NB4 (cell line): ENCODE measurements around the gene ZCCHC14.

ENCODE experiments used
- DNase-seq: peaks from one replicate; pipeline ENCODE4 v3.0.0; 2010; ENCODE audit warnings: low read depth
- H3K4me3 ChIP-seq: one replicate; pipeline ENCODE4 v1.5.1; 2011; ENCODE audit warnings: mild to moderate bottlenecking, low read depth, low read length, moderate library complexity
- MYC ChIP-seq: IDR thresholded peaks from 2 replicates; pipeline ENCODE4 v1.6.1; 2011; ENCODE audit warnings: low read depth, low read length
- POLR2A ChIP-seq: IDR thresholded peaks from 2 replicates; pipeline ENCODE4 v1.6.1; 2011; ENCODE audit warnings: mild to moderate bottlenecking; ENCODE audit not compliant: insufficient read length; ENCODE audit errors: extremely low read depth
- TF ChIP-seq, protein P1 (sequence below): IDR thresholded peaks from 2 replicates; pipeline ENCODE4 v1.6.1; 2011; ENCODE audit warnings: low read depth, low read length
- TF ChIP-seq, protein P2 (sequence below): IDR thresholded peaks from one replicate; pipeline ENCODE4 v1.5.1; 2012; ENCODE audit warnings: low read depth, low read length

The ZCCHC14 gene

DNA sequence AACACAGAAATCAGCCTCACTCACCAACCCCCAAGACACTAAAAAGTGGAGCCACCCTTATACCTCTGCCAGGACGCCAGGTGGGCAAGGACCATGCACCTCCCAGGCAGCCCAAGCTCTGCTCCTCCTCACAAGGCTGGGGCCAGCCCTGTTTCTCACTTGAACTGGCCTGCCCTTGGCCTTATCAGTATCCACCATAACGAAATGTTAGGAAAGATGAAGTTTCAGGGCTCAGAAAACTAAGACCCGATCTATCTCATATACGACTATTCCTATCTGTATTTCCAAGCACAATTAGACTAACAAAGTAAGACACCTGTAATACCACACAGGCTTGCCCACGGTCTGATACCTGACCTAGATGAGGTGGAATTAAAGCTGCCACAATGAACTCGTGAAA is 116.2 kb downstream of the ZCCHC14 start:
- H3K4me3 ChIP-seq: no peak overlapping the region
- no peak for DNase-seq
- TF ChIP-seq, protein P1, sequence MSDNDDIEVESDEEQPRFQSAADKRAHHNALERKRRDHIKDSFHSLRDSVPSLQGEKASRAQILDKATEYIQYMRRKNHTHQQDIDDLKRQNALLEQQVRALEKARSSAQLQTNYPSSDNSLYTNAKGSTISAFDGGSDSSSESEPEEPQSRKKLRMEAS: no peak
- TF ChIP-seq MYC (no peak), POLR2A (no peak)
- TF ChIP-seq, protein P2, sequence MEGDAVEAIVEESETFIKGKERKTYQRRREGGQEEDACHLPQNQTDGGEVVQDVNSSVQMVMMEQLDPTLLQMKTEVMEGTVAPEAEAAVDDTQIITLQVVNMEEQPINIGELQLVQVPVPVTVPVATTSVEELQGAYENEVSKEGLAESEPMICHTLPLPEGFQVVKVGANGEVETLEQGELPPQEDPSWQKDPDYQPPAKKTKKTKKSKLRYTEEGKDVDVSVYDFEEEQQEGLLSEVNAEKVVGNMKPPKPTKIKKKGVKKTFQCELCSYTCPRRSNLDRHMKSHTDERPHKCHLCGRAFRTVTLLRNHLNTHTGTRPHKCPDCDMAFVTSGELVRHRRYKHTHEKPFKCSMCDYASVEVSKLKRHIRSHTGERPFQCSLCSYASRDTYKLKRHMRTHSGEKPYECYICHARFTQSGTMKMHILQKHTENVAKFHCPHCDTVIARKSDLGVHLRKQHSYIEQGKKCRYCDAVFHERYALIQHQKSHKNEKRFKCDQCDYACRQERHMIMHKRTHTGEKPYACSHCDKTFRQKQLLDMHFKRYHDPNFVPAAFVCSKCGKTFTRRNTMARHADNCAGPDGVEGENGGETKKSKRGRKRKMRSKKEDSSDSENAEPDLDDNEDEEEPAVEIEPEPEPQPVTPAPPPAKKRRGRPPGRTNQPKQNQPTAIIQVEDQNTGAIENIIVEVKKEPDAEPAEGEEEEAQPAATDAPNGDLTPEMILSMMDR: no peak

DNA sequence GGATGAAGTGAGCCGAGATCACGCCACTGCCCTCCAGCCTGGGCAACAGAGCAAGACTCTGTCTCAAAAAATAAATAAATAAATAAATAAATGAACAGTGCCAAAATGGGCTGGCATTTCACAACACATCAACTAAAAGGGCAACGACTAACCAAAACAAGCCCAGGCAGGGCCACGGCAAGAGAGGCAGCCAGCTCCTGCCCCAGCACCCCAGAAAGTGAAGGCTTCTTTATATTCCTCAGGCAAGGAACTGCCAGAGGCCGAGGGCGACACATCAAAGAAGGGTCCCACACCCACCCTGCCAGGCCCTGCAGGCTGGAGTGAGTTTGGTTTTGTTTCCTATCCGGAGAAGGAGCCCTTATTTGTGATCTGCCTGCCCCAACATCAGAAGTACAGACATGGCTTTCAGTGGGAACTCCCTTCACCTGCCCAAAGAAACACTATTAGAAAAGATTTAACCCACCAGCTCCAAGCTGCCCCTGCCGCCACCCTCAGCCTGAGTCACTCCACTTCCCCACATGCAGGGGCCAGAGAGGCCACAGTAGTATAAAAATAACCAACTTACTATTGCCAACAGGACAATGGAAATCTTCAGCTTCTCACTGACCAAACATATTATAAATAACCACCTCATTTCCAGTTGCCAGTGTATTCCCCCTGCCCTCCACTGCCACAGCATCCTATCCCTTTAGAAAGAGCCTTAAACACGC is 117.2 kb downstream of the ZCCHC14 start:
- no peak overlapping the region for H3K4me3 ChIP-seq
- TF ChIP-seq MYC (no peak), POLR2A (no peak)
- TF ChIP-seq, protein P2: no peak
- TF ChIP-seq, protein P1: no peak
- peak; percentile 36 for DNase-seq

DNA sequence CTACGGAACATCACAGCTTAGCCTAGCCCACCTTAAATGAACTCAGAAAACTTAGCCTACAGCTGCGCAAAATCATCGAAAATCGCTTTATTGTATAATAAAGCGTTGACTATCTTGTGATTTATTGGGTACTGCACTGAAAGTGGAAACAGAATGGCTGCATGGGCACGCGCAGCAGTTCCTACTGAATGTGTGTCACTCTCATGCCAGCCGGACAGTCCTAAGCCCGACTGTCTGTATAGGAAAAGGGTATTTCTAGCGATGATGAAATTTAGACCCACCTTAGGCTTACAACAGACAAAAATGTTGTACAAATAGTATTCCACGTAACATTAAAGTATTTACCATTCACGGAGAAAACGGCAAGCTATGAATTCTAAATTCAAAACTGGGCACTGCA is 118.5 kb downstream of the ZCCHC14 start:
- H3K4me3 ChIP-seq: no peak overlapping the region
- TF ChIP-seq MYC: no peak
- TF ChIP-seq, protein P1: no peak
- TF ChIP-seq POLR2A: no peak
- TF ChIP-seq, protein P2: no peak
- no peak for DNase-seq

DNA sequence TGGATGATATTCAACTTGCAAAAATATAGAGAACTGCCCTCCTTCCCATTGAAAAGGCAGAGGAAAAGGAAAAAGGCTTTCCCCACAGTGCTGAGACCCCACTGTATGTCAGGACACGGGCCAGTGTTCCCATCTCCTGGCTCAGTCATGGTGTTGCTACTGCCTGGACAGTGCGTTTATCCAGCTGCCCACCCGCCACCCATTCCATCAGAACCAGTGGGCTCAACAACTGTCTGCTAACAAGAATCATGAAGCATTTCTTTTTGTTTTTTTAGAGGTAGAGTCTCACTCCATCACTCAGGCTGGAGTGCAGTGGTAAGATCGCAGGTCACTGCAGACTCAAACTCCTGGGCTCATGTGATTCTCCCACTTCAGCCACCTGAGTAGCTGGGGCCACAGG is 120.5 kb downstream of the ZCCHC14 start:
- TF ChIP-seq MYC (no peak), POLR2A (no peak)
- TF ChIP-seq, protein P2: no peak
- TF ChIP-seq, protein P1: no peak
- no peak overlapping the region for H3K4me3 ChIP-seq
- DNase-seq: no peak

DNA sequence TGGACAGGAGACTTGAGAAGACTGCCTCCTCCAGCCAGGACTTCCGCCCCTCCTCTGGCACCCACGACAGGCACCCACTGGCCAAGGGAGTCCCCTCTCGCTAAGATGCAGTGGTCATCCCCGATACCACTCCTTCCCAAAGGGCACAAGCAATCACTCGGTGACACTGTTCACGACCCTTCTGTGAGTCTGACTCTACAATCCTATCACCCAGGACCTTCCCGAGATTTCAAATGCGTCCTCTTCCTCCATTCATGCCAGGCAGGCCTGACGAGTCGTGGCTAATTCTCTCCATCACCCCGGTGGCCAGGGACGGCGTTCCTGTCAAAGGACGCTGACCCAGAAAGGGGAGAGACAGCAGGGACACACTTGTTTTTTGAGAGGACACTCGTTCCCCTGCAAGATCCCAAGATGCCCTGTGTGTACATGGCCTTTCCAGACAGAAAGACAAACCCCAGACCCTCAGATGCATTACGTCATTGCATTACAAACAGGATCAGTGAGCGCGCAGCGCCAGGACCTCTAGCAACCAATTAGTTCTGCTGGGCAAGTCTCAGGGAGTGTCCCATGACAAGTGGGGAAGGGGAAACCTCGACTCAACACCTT is 121.5 kb downstream of the ZCCHC14 start:
- TF ChIP-seq MYC (no peak), POLR2A (no peak)
- TF ChIP-seq, protein P2: no peak
- TF ChIP-seq, protein P1: no peak
- H3K4me3 ChIP-seq: no peak overlapping the region
- no peak for DNase-seq
